H1 (cell line): ENCODE data around the gene MYL2. TPM values are rescaled to one million over a fixed set of nuclear protein-coding genes. Genes with fewer than 3 reads are reported as not detected.

Source experiments
- CTCF ChIA-PET: fragments of 300-600 bp; sonication (Branson Sonifier 250); formaldehyde crosslinking; loops from one replicate; lab custom pipeline; 2021; ENCODE audit not compliant: partially characterized antibody; lab: Charles Lee
- POLR2A ChIA-PET: fragments of 300-600 bp; sonication (Branson Sonifier 250); formaldehyde crosslinking; loops from one replicate; lab custom pipeline; 2021; ENCODE audit warnings: inconsistent platforms; ENCODE audit not compliant: partially characterized antibody; lab: Charles Lee
- DNase-seq, 2 experiments: peaks; one replicate each; pipeline versions ENCODE4 v3.0.0 to v3.0.0-alpha.2; 2010 to 2022; ENCODE audit warnings: low spot score in 2 of 2, low read depth in 1 of 2, mixed read lengths in 1 of 2
- FAIRE-seq: peaks from 2 replicates; lab custom pipeline; 2011; peaks lifted over from hg19 to GRCh38; lab: Jason Lieb, UNC
- H2AFZ ChIP-seq: 2 replicates; pipeline ENCODE4 v1.8.1; 2012; ENCODE audit warnings: low read length, inconsistent platforms
- H2AK5ac ChIP-seq: 2 replicates; pipeline ENCODE4 v1.6.1; 2013; ENCODE audit warnings: low read depth, low read length
- H2BK120ac ChIP-seq: replicated peaks from 2 replicates; pipeline ENCODE3; 2013; ENCODE audit warnings: low read depth, low read length, inconsistent platforms
- H2BK12ac ChIP-seq: 2 replicates; pipeline ENCODE4 v1.6.1; 2013; ENCODE audit warnings: low read depth, low read length
- H2BK15ac ChIP-seq: 2 replicates; pipeline ENCODE4 v1.6.1; 2013; ENCODE audit warnings: low read length
- H2BK20ac ChIP-seq: 2 replicates; pipeline ENCODE4 v1.6.1; 2013; ENCODE audit warnings: low read length
- H2BK5ac ChIP-seq: 2 replicates; pipeline ENCODE4 v1.6.1; 2013; ENCODE audit warnings: low read depth, low read length
- H3K14ac ChIP-seq: 2 replicates; pipeline ENCODE4 v1.6.1; 2013; ENCODE audit warnings: inconsistent platforms; ENCODE audit not compliant: insufficient read length
- H3K18ac ChIP-seq: 2 replicates; pipeline ENCODE4 v1.6.1; 2013; ENCODE audit warnings: low read length; ENCODE audit errors: extremely low read depth
- H3K23ac ChIP-seq: 2 replicates; pipeline ENCODE4 v1.6.1; 2013; ENCODE audit warnings: inconsistent platforms; ENCODE audit not compliant: insufficient read length
- H3K23me2 ChIP-seq: 2 replicates; pipeline ENCODE4 v1.6.1; 2013; ENCODE audit warnings: low read depth, low read length
- H3K27ac ChIP-seq: 2 replicates; pipeline ENCODE4 v1.6.1; 2011; ENCODE audit warnings: low read depth, low read length, inconsistent platforms
- H3K27me3 ChIP-seq, 4 experiments: replicated peaks in 1 of 4; 1 replicate in 1 of 4; 2 replicates in 3 of 4; pipeline versions ENCODE4 v1.6.1 to v1.8.1; 2011 to 2013; ENCODE audit warnings: low read length in 3 of 4, mild to moderate bottlenecking in 3 of 4, inconsistent platforms in 2 of 4, mixed read lengths in 2 of 4, moderate library complexity in 1 of 4; ENCODE audit not compliant: control insufficient read depth in 3 of 4, insufficient read depth in 3 of 4; ENCODE audit errors: extremely low read depth in 1 of 4
- H3K36me3 ChIP-seq, 4 experiments: 2 replicates each; pipeline versions ENCODE4 v1.6.1 to v1.8.1; 2011 to 2013; ENCODE audit warnings: mild to moderate bottlenecking in 4 of 4, low read length in 3 of 4, moderate library complexity in 2 of 4, control low read depth in 1 of 4, inconsistent platforms in 1 of 4; ENCODE audit not compliant: insufficient read depth in 4 of 4, control insufficient read depth in 2 of 4
- H3K4ac ChIP-seq: replicated peaks from 2 replicates; pipeline ENCODE3; 2013; ENCODE audit warnings: low read length, low read depth, mixed read lengths, inconsistent platforms; ENCODE audit not compliant: insufficient read length
- H3K4me1 ChIP-seq, 4 experiments: replicated peaks in 1 of 4; 1 replicate in 1 of 4; 2 replicates in 3 of 4; pipeline versions ENCODE4 v1.6.1 to v1.8.1; 2011 to 2013; ENCODE audit warnings: low read length in 3 of 4, inconsistent platforms in 2 of 4, mixed read lengths in 1 of 4; ENCODE audit not compliant: insufficient read depth in 4 of 4, control insufficient read depth in 3 of 4
- H3K4me2 ChIP-seq, 2 experiments: 2 replicates each; pipeline versions ENCODE4 v1.6.1 to v1.8.1; 2011 to 2013; ENCODE audit warnings: low read depth in 2 of 2, low read length in 2 of 2, control low read depth in 1 of 2, inconsistent platforms in 1 of 2, mild to moderate bottlenecking in 1 of 2; ENCODE audit not compliant: insufficient read depth in 1 of 2
- H3K4me3 ChIP-seq, 4 experiments: fragments of 200-600, 300-600 bp in 1 of 4; sonication (generic), shearing (Covaris generic), sonication (Bioruptor Twin) in 1 of 4; 2 replicates each; pipeline versions ENCODE4 v1.5.1 to v1.8.1; 2011 to 2016; ENCODE audit warnings: low read length in 4 of 4, low read depth in 3 of 4, control low read depth in 2 of 4, inconsistent platforms in 2 of 4, mild to moderate bottlenecking in 2 of 4, mixed read lengths in 1 of 4, moderate library complexity in 1 of 4; ENCODE audit not compliant: insufficient read depth in 2 of 4; ENCODE audit errors: extremely low read depth in 1 of 4
- H3K56ac ChIP-seq: replicated peaks from 2 replicates; pipeline ENCODE3; 2013; ENCODE audit warnings: low read depth, mild to moderate bottlenecking, mixed read lengths, low read length, inconsistent platforms; ENCODE audit not compliant: insufficient read length
- H3K79me1 ChIP-seq: 2 replicates; pipeline ENCODE4 v1.6.1; 2013; ENCODE audit warnings: low read depth, low read length, control low read depth
- H3K79me2 ChIP-seq, 2 experiments: 2 replicates each; pipeline versions ENCODE4 v1.6.1 to v1.8.1; 2012 to 2013; ENCODE audit warnings: low read length in 2 of 2, mild to moderate bottlenecking in 2 of 2, inconsistent platforms in 1 of 2; ENCODE audit not compliant: insufficient read depth in 2 of 2, control insufficient read depth in 1 of 2
- H3K9ac ChIP-seq, 4 experiments: replicated peaks in 1 of 4; 1 replicate in 1 of 4; 2 replicates in 3 of 4; pipeline versions ENCODE4 v1.6.1 to v1.8.1; 2011 to 2013; ENCODE audit warnings: low read depth in 3 of 4, low read length in 3 of 4, control low read depth in 2 of 4, mild to moderate bottlenecking in 2 of 4, moderate library complexity in 2 of 4, inconsistent platforms in 1 of 4; ENCODE audit errors: extremely low read depth in 1 of 4
- H3K9me3 ChIP-seq, 2 experiments: 2 replicates each; pipeline versions ENCODE4 v1.6.1 to v1.8.1; 2012 to 2013; ENCODE audit warnings: mild to moderate bottlenecking in 2 of 2, moderate library complexity in 2 of 2, control low read depth in 1 of 2, inconsistent platforms in 1 of 2, low read depth in 1 of 2, low read length in 1 of 2, mixed read lengths in 1 of 2; ENCODE audit not compliant: insufficient read depth in 2 of 2
- H4K20me1 ChIP-seq, 2 experiments: replicated peaks in 1 of 2; 2 replicates each; pipeline versions ENCODE3 to v1.8.1; 2011 to 2013; ENCODE audit warnings: inconsistent platforms in 2 of 2, low read length in 2 of 2, mild to moderate bottlenecking in 1 of 2; ENCODE audit not compliant: insufficient read depth in 2 of 2, control insufficient read depth in 1 of 2
- H4K5ac ChIP-seq: 2 replicates; pipeline ENCODE4 v1.6.1; 2013; ENCODE audit warnings: low read length, low read depth, mixed read lengths, inconsistent platforms; ENCODE audit not compliant: insufficient read length
- H4K8ac ChIP-seq: 2 replicates; pipeline ENCODE4 v1.8.0; 2013; ENCODE audit warnings: mild to moderate bottlenecking, moderate library complexity, low read length, inconsistent platforms; ENCODE audit not compliant: insufficient read depth; ENCODE audit errors: extremely low read depth
- H4K91ac ChIP-seq: replicated peaks from 2 replicates; pipeline ENCODE3; 2013; ENCODE audit warnings: low read length, mixed read lengths, inconsistent platforms; ENCODE audit not compliant: insufficient read length
- KDM1A ChIP-seq: fragments of 200-600, 300-600 bp; sonication (generic); IDR thresholded peaks from 2 replicates; pipeline ENCODE4 v1.7.1; 2016; ENCODE audit warnings: mild to moderate bottlenecking, low read length, borderline replicate concordance
- RXRA ChIP-seq: IDR thresholded peaks from 2 replicates; pipeline ENCODE4 v1.6.1; 2011; ENCODE audit warnings: low read depth, mild to moderate bottlenecking, low read length, moderate library complexity; ENCODE audit not compliant: insufficient read depth
- WGBS, 2 experiments: shearing (Covaris generic) in 1 of 2; methylation state at CpG; one replicate each; pipeline versions ENCODE4 v1.1.6 to v1.1.7; 2013 to 2015; ENCODE audit warnings: low lambda C conversion rate in 2 of 2, mixed read lengths in 2 of 2, inconsistent platforms in 1 of 2, low coverage in 1 of 2, missing lambda C conversion rate in 1 of 2; ENCODE audit not compliant: insufficient replicate concordance in 2 of 2, insufficient coverage in 1 of 2, insufficient read length in 1 of 2; ENCODE audit errors: extremely low coverage in 1 of 2, missing lambda C conversion rate in 1 of 2; 5-methylcytosine and 5-hydroxymethylcytosine counted together
- polyA plus RNA-seq, 7 experiments: library from polyadenylated mRNA; depleted of rRNA in 3 of 7; stranded (reverse) in 5 of 7; unstranded in 2 of 7; fragments of >200 nt in 5 of 7; fragments of 200-250 nt in 2 of 7; gene quantifications; 1 replicate in 5 of 7; 2 replicates in 1 of 7; 4 replicates in 1 of 7; pipeline versions ENCODE4 v1.2.1 to v1.2.3, GENCODE V29; 2011 to 2013; ENCODE audit warnings: missing spikeins in 2 of 7, mixed read lengths in 2 of 7
- total RNA-seq: library from RNA; stranded (reverse); fragmentation: NEBNext Ultra II Directional; extraction: Animal tissue kit (Norgen Biotek cat#: 25700); gene quantifications from 2 replicates; pipeline ENCODE4 v1.2.1, GENCODE V29; 2021

Gene MYL2
- total and polyA plus RNA-seq, 2 of the 8 experiments (the other 6 are each of a cell fraction or from before 2014, with no cell fraction given), result not detected

GRCh38 chr12:110906985-110907384 lies 13.4 kb downstream of the MYL2 start:
- Histone ChIP-seq H2AFZ (no peak overlapping the region), H3K4ac (no peak overlapping the region), H3K23me2 (no peaks in the 10 kb centered on the region), H2BK12ac (no peak overlapping the region), H2BK20ac (no peak overlapping the region), H2AK5ac (no peak overlapping the region), H3K4me2 (no peak overlapping the region), H3K79me1 (no peaks in the 10 kb centered on the region), H3K56ac (no peak overlapping the region), H3K23ac (no peak overlapping the region), H3K79me2 (no peaks in the 10 kb centered on the region), H3K9me3 (no peaks in the 10 kb centered on the region), H4K20me1 (no peaks in the 10 kb centered on the region), H3K9ac (no peak overlapping the region), H3K27me3 (peaks cover 0 to 2% (median 0%) of the 10 kb centered on the region in 4 experiments; a peak in 1 of 7 replicates), H3K4me3 (no peak overlapping the region), H3K18ac (no peak overlapping the region), H4K5ac (no peak overlapping the region), H3K4me1 (peaks cover 0 to 6% (median 0%) of the 10 kb centered on the region in 4 experiments; a peak in 2 of 7 replicates), H3K36me3 (no peaks in the 10 kb centered on the region), H3K14ac (no peak overlapping the region), H4K91ac (no peak overlapping the region), H4K8ac (no peak overlapping the region), H2BK120ac (no peak overlapping the region), H3K27ac (no peak overlapping the region), H2BK5ac (0 out of 2 replicates have a peak overlapping the region, but pooled peaks have one; percentile 2), H2BK15ac (no peak overlapping the region)
- TF ChIP-seq KDM1A, result peak; percentile 56; the same call in 1 of the 2 replicates
- TF ChIP-seq RXRA, result no peak
- DNase-seq, result no peak
- CTCF ChIA-PET, result interaction anchor here (1.0 kb wide), 1 partner anchor 21 kb away, joined by 3 read pairs; no protein-coding TSS in a partner anchor
- POLR2A ChIA-PET, result interaction anchor here (0.7 to 1.1 kb wide), 3 partner anchors 11 to 401 kb away, joined by 3 read pairs; no protein-coding TSS in a partner anchor
- WGBS, 2 experiments, result 92% methylated on average over 4 of the region's 4 CpGs; no CpG with 5 or more reads in 1 of the 2 experiments
- no peak for FAIRE-seq
